ENCODE measurements around the gene MOCS3. TPM values are rescaled to one million over a fixed set of nuclear protein-coding genes. Genes with fewer than 3 reads are reported as not detected.

Gene MOCS3
- total RNA-seq, 6 donors from 2014 or later, result 1.6 to 5.3 (median 4.4) TPM

DNA sequence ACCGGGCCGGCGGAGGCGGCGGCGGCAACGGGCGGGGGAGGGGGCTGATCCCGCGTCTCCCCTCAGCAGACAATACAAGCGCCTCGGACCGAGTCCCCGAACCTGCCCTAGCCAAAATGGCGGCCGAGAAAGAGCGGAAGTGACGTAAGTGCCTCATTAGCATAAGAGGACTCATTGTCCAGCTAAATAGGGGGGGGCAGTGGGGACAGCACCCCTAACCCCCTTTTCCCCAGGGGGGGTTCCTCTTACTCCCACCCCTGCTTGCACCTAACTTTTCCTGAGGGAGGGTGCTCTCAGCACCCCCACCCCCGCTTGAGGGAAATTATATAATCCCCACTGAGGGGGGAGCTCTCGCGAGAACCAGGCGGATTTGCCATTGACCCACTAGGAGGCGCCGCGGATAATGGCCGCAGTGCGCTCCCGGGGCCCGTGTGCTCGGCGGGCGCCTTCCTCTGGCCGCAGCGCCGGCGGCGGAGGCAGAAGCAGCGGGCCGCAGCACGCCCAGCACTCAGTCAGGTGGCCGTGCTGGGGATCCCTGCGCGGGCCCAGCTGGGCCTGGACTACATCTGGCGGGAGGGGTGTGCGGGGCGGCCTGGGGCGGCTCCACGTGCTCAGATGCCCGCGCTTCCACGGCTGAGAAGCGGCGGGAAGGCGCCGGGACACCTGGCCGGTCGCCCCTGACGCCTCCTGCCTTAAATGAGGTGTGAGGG is 27.2 kb upstream of the MOCS3 start, which contains the start of gene ADNP:
Gene ADNP (minus strand): TSS at position 132 of the 710 bp plus-strand sequence. CDS start 27,441 bp downstream, outside the sequence.
- Histone ChIP-seq H3K27ac (peak within 1 kb of the TSS; percentile 97 to 100 (median 99)), H3K9me3 (no peaks in the 10 kb centered on the region), H3K27me3 (no peaks in the 10 kb centered on the region), H3K4me1 (peaks cover 27 to 40% (median 34%) of the 10 kb centered on the region in 4 donors), H3K36me3 (peaks cover 12 to 40% (median 21%) of the 10 kb centered on the region in 4 donors), H3K4me3 (peak within 1 kb of the TSS; percentile 81 to 95 (median 94))
- WGBS, 2 donors, result 0 to 2% methylated on average over 15 to 19 of the region's 58 CpGs
- TF ChIP-seq POLR2AphosphoS5 (IDR thresholded peaks at IDR 0.05), result peak; percentile 74 to 87
- TF ChIP-seq EP300 (IDR thresholded peaks at IDR 0.05), result peak in 1 of 4 donors; percentile 37
- peak in 3 of 4 donors; percentile 27 to 84 (median 84) for TF ChIP-seq POLR2A (IDR thresholded peaks at IDR 0.05)
- TF ChIP-seq, protein P1, sequence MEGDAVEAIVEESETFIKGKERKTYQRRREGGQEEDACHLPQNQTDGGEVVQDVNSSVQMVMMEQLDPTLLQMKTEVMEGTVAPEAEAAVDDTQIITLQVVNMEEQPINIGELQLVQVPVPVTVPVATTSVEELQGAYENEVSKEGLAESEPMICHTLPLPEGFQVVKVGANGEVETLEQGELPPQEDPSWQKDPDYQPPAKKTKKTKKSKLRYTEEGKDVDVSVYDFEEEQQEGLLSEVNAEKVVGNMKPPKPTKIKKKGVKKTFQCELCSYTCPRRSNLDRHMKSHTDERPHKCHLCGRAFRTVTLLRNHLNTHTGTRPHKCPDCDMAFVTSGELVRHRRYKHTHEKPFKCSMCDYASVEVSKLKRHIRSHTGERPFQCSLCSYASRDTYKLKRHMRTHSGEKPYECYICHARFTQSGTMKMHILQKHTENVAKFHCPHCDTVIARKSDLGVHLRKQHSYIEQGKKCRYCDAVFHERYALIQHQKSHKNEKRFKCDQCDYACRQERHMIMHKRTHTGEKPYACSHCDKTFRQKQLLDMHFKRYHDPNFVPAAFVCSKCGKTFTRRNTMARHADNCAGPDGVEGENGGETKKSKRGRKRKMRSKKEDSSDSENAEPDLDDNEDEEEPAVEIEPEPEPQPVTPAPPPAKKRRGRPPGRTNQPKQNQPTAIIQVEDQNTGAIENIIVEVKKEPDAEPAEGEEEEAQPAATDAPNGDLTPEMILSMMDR (IDR thresholded peaks at IDR 0.05), result peak; percentile 45 to 93 (median 88)
- ATAC-seq (ENCODE audit: low FRiP score in 2 of 2), result peak; percentile 94 to 95
- peak; percentile 92 to 96 for DNase-seq

DNA sequence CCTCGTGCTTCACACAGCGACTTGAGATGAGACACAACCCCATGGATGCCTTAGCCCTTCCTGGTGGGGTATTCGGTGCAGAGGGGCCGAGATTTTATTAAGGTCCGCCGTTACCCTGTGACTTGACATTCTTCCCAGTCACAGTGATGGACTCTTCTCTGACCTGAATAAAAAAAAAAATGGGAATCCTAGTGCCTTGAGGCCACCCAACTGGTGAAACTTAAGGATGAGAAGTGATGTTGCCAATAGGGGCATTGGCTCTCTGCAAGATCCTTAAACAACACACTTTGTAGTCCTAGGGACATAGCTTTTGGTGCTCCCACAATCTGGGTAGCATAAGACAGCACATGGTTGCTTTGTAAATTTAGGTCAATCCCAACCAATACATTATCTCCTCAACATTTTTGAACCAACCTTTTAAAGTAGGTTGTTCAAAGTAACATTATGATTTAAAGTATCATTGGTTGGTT is 26.6 kb upstream of the MOCS3 start:
- ATAC-seq (ENCODE audit: low FRiP score in 2 of 2) (no peak), DNase-seq (no peak)
- Histone ChIP-seq H3K27me3 (no peaks in the 10 kb centered on the region), H3K9me3 (no peaks in the 10 kb centered on the region), H3K4me3 (peak overlapping the region; percentile 49 to 95 (median 87)), H3K27ac (peak overlapping the region; percentile 97 to 100 (median 99)), H3K36me3 (peaks cover 12 to 46% (median 24%) of the 10 kb centered on the region in 4 donors), H3K4me1 (peaks cover 22 to 38% (median 29%) of the 10 kb centered on the region in 4 donors)
- WGBS, 2 donors, result 40 to 60% methylated on average over 4 to 6 of the region's 6 CpGs
- no peak for TF ChIP-seq EP300 (IDR thresholded peaks at IDR 0.05)
- no peak for TF ChIP-seq POLR2A (IDR thresholded peaks at IDR 0.05)
- TF ChIP-seq, protein P1 (IDR thresholded peaks at IDR 0.05), result no peak
- TF ChIP-seq POLR2AphosphoS5 (IDR thresholded peaks at IDR 0.05), result no peak

DNA sequence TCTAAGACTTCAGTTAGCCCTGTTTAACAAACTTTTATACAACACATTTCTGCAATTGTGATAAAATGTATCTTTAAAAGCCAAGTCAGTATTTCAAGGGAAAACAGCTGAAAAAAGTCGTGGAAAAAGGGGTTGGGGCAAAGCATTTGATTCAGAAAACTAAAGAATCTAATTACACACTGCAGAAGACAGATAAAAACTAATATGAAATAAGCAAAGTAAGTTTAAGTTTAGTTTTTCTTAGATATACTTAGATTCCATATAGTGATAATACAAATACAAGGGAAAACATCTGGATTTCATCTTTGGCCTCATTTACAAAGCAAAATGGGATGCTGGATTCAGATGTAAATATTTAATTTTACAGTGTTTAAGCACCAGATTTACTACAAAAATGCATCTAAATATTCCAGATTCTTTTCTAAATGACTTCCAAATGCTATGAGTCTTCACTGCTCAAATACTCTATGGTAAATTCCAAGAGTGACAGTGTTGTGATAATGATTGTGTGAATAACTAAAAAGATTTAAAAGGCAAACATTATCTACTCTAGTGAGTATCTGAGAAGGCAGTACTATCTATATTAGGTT is 25.8 kb upstream of the MOCS3 start:
- ATAC-seq (ENCODE audit: low FRiP score in 2 of 2), result no peak
- Histone ChIP-seq H3K4me1 (peaks cover 20 to 31% (median 26%) of the 10 kb centered on the region in 4 donors), H3K4me3 (no peak overlapping the region), H3K27ac (peak overlapping the region in 1 of 4 donors; percentile 100), H3K36me3 (peaks cover 12 to 46% (median 26%) of the 10 kb centered on the region in 4 donors), H3K27me3 (no peaks in the 10 kb centered on the region), H3K9me3 (no peaks in the 10 kb centered on the region)
- 56 to 73% methylated on average over 1 of the region's 1 CpG for WGBS, 2 donors
- DNase-seq, result no peak
- no peak for TF ChIP-seq POLR2A (IDR thresholded peaks at IDR 0.05)
- TF ChIP-seq EP300 (IDR thresholded peaks at IDR 0.05), result no peak
- TF ChIP-seq POLR2AphosphoS5 (IDR thresholded peaks at IDR 0.05), result no peak
- TF ChIP-seq, protein P1 (IDR thresholded peaks at IDR 0.05), result no peak

DNA sequence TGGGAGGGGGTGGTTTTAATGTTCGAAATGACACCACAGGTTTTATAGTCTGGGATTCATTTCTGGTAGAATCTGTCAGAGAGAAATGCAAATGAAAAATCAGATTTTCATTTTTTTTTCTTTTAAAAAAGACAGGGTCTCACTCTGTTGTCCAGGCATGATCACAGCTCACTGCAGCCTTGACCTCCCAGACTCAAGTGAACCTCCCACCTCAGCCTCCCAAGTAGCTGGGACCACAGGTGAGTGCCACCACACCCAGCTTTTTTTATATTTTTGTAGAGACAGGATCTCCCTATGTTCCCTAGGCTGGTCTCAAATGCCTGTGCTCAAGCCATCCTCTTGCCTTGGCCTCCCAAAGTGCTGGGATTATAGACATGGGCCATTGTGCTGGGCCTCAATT is 25.0 kb upstream of the MOCS3 start:
- Histone ChIP-seq H3K4me1 (peaks cover 12 to 23% (median 18%) of the 10 kb centered on the region in 4 donors), H3K4me3 (no peak overlapping the region), H3K27me3 (no peaks in the 10 kb centered on the region), H3K36me3 (peaks cover 12 to 48% (median 28%) of the 10 kb centered on the region in 4 donors), H3K9me3 (no peaks in the 10 kb centered on the region), H3K27ac (no peak overlapping the region)
- ATAC-seq (ENCODE audit: low FRiP score in 2 of 2) (no peak), DNase-seq (no peak)
- TF ChIP-seq, protein P1 (IDR thresholded peaks at IDR 0.05), result no peak
- no peak for TF ChIP-seq POLR2A (IDR thresholded peaks at IDR 0.05)
- no peak for TF ChIP-seq POLR2AphosphoS5 (IDR thresholded peaks at IDR 0.05)
- TF ChIP-seq EP300 (IDR thresholded peaks at IDR 0.05), result no peak
- 95 to 96% methylated on average over 1 of the region's 1 CpG for WGBS, 2 donors
